H1 (cell line): Measurements from ENCODE around the gene PLA2G15. TPM values are rescaled to one million over a fixed set of nuclear protein-coding genes. Genes with fewer than 3 reads are reported as not detected.

ENCODE experiments used
- CTCF ChIA-PET: fragments of 300-600 bp; sonication (Branson Sonifier 250); formaldehyde crosslinking; loops from one replicate; lab custom pipeline; 2021; ENCODE audit not compliant: partially characterized antibody; lab: Charles Lee
- POLR2A ChIA-PET: fragments of 300-600 bp; sonication (Branson Sonifier 250); formaldehyde crosslinking; loops from one replicate; lab custom pipeline; 2021; ENCODE audit warnings: inconsistent platforms; ENCODE audit not compliant: partially characterized antibody; lab: Charles Lee
- DNase-seq, 2 experiments: peaks; one replicate each; pipeline versions ENCODE4 v3.0.0 to v3.0.0-alpha.2; 2010 to 2022; ENCODE audit warnings: low spot score in 2 of 2, low read depth in 1 of 2, mixed read lengths in 1 of 2
- FAIRE-seq: peaks from 2 replicates; lab custom pipeline; 2011; peaks lifted over from hg19 to GRCh38; lab: Jason Lieb, UNC
- H2AFZ ChIP-seq: 2 replicates; pipeline ENCODE4 v1.8.1; 2012; ENCODE audit warnings: low read length, inconsistent platforms
- H2AK5ac ChIP-seq: 2 replicates; pipeline ENCODE4 v1.6.1; 2013; ENCODE audit warnings: low read depth, low read length
- H2BK120ac ChIP-seq: replicated peaks from 2 replicates; pipeline ENCODE3; 2013; ENCODE audit warnings: low read depth, low read length, inconsistent platforms
- H2BK12ac ChIP-seq: 2 replicates; pipeline ENCODE4 v1.6.1; 2013; ENCODE audit warnings: low read depth, low read length
- H2BK15ac ChIP-seq: 2 replicates; pipeline ENCODE4 v1.6.1; 2013; ENCODE audit warnings: low read length
- H2BK20ac ChIP-seq: 2 replicates; pipeline ENCODE4 v1.6.1; 2013; ENCODE audit warnings: low read length
- H2BK5ac ChIP-seq: 2 replicates; pipeline ENCODE4 v1.6.1; 2013; ENCODE audit warnings: low read depth, low read length
- H3K14ac ChIP-seq: 2 replicates; pipeline ENCODE4 v1.6.1; 2013; ENCODE audit warnings: inconsistent platforms; ENCODE audit not compliant: insufficient read length
- H3K18ac ChIP-seq: 2 replicates; pipeline ENCODE4 v1.6.1; 2013; ENCODE audit warnings: low read length; ENCODE audit errors: extremely low read depth
- H3K23ac ChIP-seq: 2 replicates; pipeline ENCODE4 v1.6.1; 2013; ENCODE audit warnings: inconsistent platforms; ENCODE audit not compliant: insufficient read length
- H3K23me2 ChIP-seq: 2 replicates; pipeline ENCODE4 v1.6.1; 2013; ENCODE audit warnings: low read depth, low read length
- H3K27ac ChIP-seq: 2 replicates; pipeline ENCODE4 v1.6.1; 2011; ENCODE audit warnings: low read depth, low read length, inconsistent platforms
- H3K27me3 ChIP-seq, 4 experiments: replicated peaks in 1 of 4; 1 replicate in 1 of 4; 2 replicates in 3 of 4; pipeline versions ENCODE4 v1.6.1 to v1.8.1; 2011 to 2013; ENCODE audit warnings: low read length in 3 of 4, mild to moderate bottlenecking in 3 of 4, inconsistent platforms in 2 of 4, mixed read lengths in 2 of 4, moderate library complexity in 1 of 4; ENCODE audit not compliant: control insufficient read depth in 3 of 4, insufficient read depth in 3 of 4; ENCODE audit errors: extremely low read depth in 1 of 4
- H3K36me3 ChIP-seq, 4 experiments: 2 replicates each; pipeline versions ENCODE4 v1.6.1 to v1.8.1; 2011 to 2013; ENCODE audit warnings: mild to moderate bottlenecking in 4 of 4, low read length in 3 of 4, moderate library complexity in 2 of 4, control low read depth in 1 of 4, inconsistent platforms in 1 of 4; ENCODE audit not compliant: insufficient read depth in 4 of 4, control insufficient read depth in 2 of 4
- H3K4ac ChIP-seq: replicated peaks from 2 replicates; pipeline ENCODE3; 2013; ENCODE audit warnings: low read length, low read depth, mixed read lengths, inconsistent platforms; ENCODE audit not compliant: insufficient read length
- H3K4me1 ChIP-seq, 4 experiments: replicated peaks in 1 of 4; 1 replicate in 1 of 4; 2 replicates in 3 of 4; pipeline versions ENCODE4 v1.6.1 to v1.8.1; 2011 to 2013; ENCODE audit warnings: low read length in 3 of 4, inconsistent platforms in 2 of 4, mixed read lengths in 1 of 4; ENCODE audit not compliant: insufficient read depth in 4 of 4, control insufficient read depth in 3 of 4
- H3K4me2 ChIP-seq, 2 experiments: 2 replicates each; pipeline versions ENCODE4 v1.6.1 to v1.8.1; 2011 to 2013; ENCODE audit warnings: low read depth in 2 of 2, low read length in 2 of 2, control low read depth in 1 of 2, inconsistent platforms in 1 of 2, mild to moderate bottlenecking in 1 of 2; ENCODE audit not compliant: insufficient read depth in 1 of 2
- H3K4me3 ChIP-seq, 4 experiments: fragments of 200-600, 300-600 bp in 1 of 4; sonication (generic), shearing (Covaris generic), sonication (Bioruptor Twin) in 1 of 4; 2 replicates each; pipeline versions ENCODE4 v1.5.1 to v1.8.1; 2011 to 2016; ENCODE audit warnings: low read length in 4 of 4, low read depth in 3 of 4, control low read depth in 2 of 4, inconsistent platforms in 2 of 4, mild to moderate bottlenecking in 2 of 4, mixed read lengths in 1 of 4, moderate library complexity in 1 of 4; ENCODE audit not compliant: insufficient read depth in 2 of 4; ENCODE audit errors: extremely low read depth in 1 of 4
- H3K56ac ChIP-seq: replicated peaks from 2 replicates; pipeline ENCODE3; 2013; ENCODE audit warnings: low read depth, mild to moderate bottlenecking, mixed read lengths, low read length, inconsistent platforms; ENCODE audit not compliant: insufficient read length
- H3K79me1 ChIP-seq: 2 replicates; pipeline ENCODE4 v1.6.1; 2013; ENCODE audit warnings: low read depth, low read length, control low read depth
- H3K79me2 ChIP-seq, 2 experiments: 2 replicates each; pipeline versions ENCODE4 v1.6.1 to v1.8.1; 2012 to 2013; ENCODE audit warnings: low read length in 2 of 2, mild to moderate bottlenecking in 2 of 2, inconsistent platforms in 1 of 2; ENCODE audit not compliant: insufficient read depth in 2 of 2, control insufficient read depth in 1 of 2
- H3K9ac ChIP-seq, 4 experiments: replicated peaks in 1 of 4; 1 replicate in 1 of 4; 2 replicates in 3 of 4; pipeline versions ENCODE4 v1.6.1 to v1.8.1; 2011 to 2013; ENCODE audit warnings: low read depth in 3 of 4, low read length in 3 of 4, control low read depth in 2 of 4, mild to moderate bottlenecking in 2 of 4, moderate library complexity in 2 of 4, inconsistent platforms in 1 of 4; ENCODE audit errors: extremely low read depth in 1 of 4
- H3K9me3 ChIP-seq, 2 experiments: 2 replicates each; pipeline versions ENCODE4 v1.6.1 to v1.8.1; 2012 to 2013; ENCODE audit warnings: mild to moderate bottlenecking in 2 of 2, moderate library complexity in 2 of 2, control low read depth in 1 of 2, inconsistent platforms in 1 of 2, low read depth in 1 of 2, low read length in 1 of 2, mixed read lengths in 1 of 2; ENCODE audit not compliant: insufficient read depth in 2 of 2
- H4K20me1 ChIP-seq, 2 experiments: replicated peaks in 1 of 2; 2 replicates each; pipeline versions ENCODE3 to v1.8.1; 2011 to 2013; ENCODE audit warnings: inconsistent platforms in 2 of 2, low read length in 2 of 2, mild to moderate bottlenecking in 1 of 2; ENCODE audit not compliant: insufficient read depth in 2 of 2, control insufficient read depth in 1 of 2
- H4K5ac ChIP-seq: 2 replicates; pipeline ENCODE4 v1.6.1; 2013; ENCODE audit warnings: low read length, low read depth, mixed read lengths, inconsistent platforms; ENCODE audit not compliant: insufficient read length
- H4K8ac ChIP-seq: 2 replicates; pipeline ENCODE4 v1.8.0; 2013; ENCODE audit warnings: mild to moderate bottlenecking, moderate library complexity, low read length, inconsistent platforms; ENCODE audit not compliant: insufficient read depth; ENCODE audit errors: extremely low read depth
- H4K91ac ChIP-seq: replicated peaks from 2 replicates; pipeline ENCODE3; 2013; ENCODE audit warnings: low read length, mixed read lengths, inconsistent platforms; ENCODE audit not compliant: insufficient read length
- BACH1 ChIP-seq: IDR thresholded peaks from 2 replicates; pipeline ENCODE4 v1.6.1; 2012; ENCODE audit warnings: low read length, improper control_type of control experiment
- CHD2 ChIP-seq: IDR thresholded peaks from 2 replicates; pipeline ENCODE4 v1.6.1; 2012; ENCODE audit warnings: low read length, improper control_type of control experiment
- KDM4A ChIP-seq: IDR thresholded peaks from one replicate; pipeline ENCODE4 v1.7.1; 2012; ENCODE audit warnings: low read depth, mild to moderate bottlenecking, moderate library complexity, low read length, inconsistent platforms; ENCODE audit not compliant: severe bottlenecking
- POLR2A ChIP-seq, 2 experiments: IDR thresholded peaks; 1 replicate in 1 of 2; 2 replicates in 1 of 2; pipeline ENCODE4 v1.6.1; 2011; ENCODE audit warnings: low read depth in 2 of 2, low read length in 2 of 2, mild to moderate bottlenecking in 2 of 2; ENCODE audit errors: control extremely low read depth in 1 of 2
- POLR2AphosphoS5 ChIP-seq: IDR thresholded peaks from 2 replicates; pipeline ENCODE4 v1.6.1; 2011; ENCODE audit warnings: low read depth, low read length
- SIN3A ChIP-seq, 2 experiments: IDR thresholded peaks in 1 of 2; conservative IDR thresholded peaks in 1 of 2; 2 replicates each; pipeline ENCODE4 v1.6.1; 2011 to 2012; ENCODE audit warnings: low read length in 2 of 2, improper control_type of control experiment in 1 of 2, low read depth in 1 of 2, mild to moderate bottlenecking in 1 of 2
- SP4 ChIP-seq: IDR thresholded peaks from 2 replicates; pipeline ENCODE4 v1.6.1; 2012; ENCODE audit warnings: low read length, inconsistent platforms
- TBP ChIP-seq: IDR thresholded peaks from 2 replicates; pipeline ENCODE4 v1.6.1; 2011; ENCODE audit warnings: low read depth, low read length, improper control_type of control experiment
- WGBS, 2 experiments: shearing (Covaris generic) in 1 of 2; methylation state at CpG; one replicate each; pipeline versions ENCODE4 v1.1.6 to v1.1.7; 2013 to 2015; ENCODE audit warnings: low lambda C conversion rate in 2 of 2, mixed read lengths in 2 of 2, inconsistent platforms in 1 of 2, low coverage in 1 of 2, missing lambda C conversion rate in 1 of 2; ENCODE audit not compliant: insufficient replicate concordance in 2 of 2, insufficient coverage in 1 of 2, insufficient read length in 1 of 2; ENCODE audit errors: extremely low coverage in 1 of 2, missing lambda C conversion rate in 1 of 2; 5-methylcytosine and 5-hydroxymethylcytosine counted together
- long read RNA-seq, 2 experiments: library from RNA in 1 of 2; library from capped mRNA in 1 of 2; stranded (forward); transcript quantifications; one replicate each; pipeline ENCODE4 v2.0.0, GENCODE V29; 2021; ENCODE audit warnings: inconsistent platforms in 1 of 2
- polyA minus RNA-seq, 3 experiments: library from RNA; depleted of rRNA, polyadenylated mRNA; stranded (reverse); fragments of >200 nt; gene quantifications; 1 replicate in 2 of 3; 2 replicates in 1 of 3; pipeline ENCODE4 v1.2.3, GENCODE V29; 2011
- polyA plus RNA-seq, 7 experiments: library from polyadenylated mRNA; depleted of rRNA in 3 of 7; stranded (reverse) in 5 of 7; unstranded in 2 of 7; fragments of >200 nt in 5 of 7; fragments of 200-250 nt in 2 of 7; gene quantifications; 1 replicate in 5 of 7; 2 replicates in 1 of 7; 4 replicates in 1 of 7; pipeline versions ENCODE4 v1.2.1 to v1.2.3, GENCODE V29; 2011 to 2013; ENCODE audit warnings: missing spikeins in 2 of 7, mixed read lengths in 2 of 7
- total RNA-seq: library from RNA; stranded (reverse); fragmentation: NEBNext Ultra II Directional; extraction: Animal tissue kit (Norgen Biotek cat#: 25700); gene quantifications from 2 replicates; pipeline ENCODE4 v1.2.1, GENCODE V29; 2021

Gene PLA2G15
- total RNA-seq (10.0 and 11.2 TPM in 2 replicates), polyA plus RNA-seq (2011; rRNA removed) (12.0 and 13.6 TPM in 2 replicates), polyA minus RNA-seq (2011; rRNA and poly(A)+ RNA removed) (9.2 and 9.6 TPM in 2 replicates)
- 7.9 TPM for polyA plus RNA-seq (2011; cell fraction: cytosol; rRNA removed)
- 13.4 TPM for polyA plus RNA-seq (2011; cell fraction: nucleus; rRNA removed)
- 4.9 to 9.3 TPM (median 7.3 TPM) in 4 replicates for polyA plus RNA-seq (2012, experiment 1 of 2)
- 11.3 TPM for polyA plus RNA-seq (2012, experiment 2 of 2)
- polyA plus RNA-seq (2013, experiment 1 of 2) = 7.8 TPM
- 8.7 TPM for polyA plus RNA-seq (2013, experiment 2 of 2)
- 5.4 TPM for polyA minus RNA-seq (2011; cell fraction: cytosol; rRNA and poly(A)+ RNA removed)
- 6.3 TPM for polyA minus RNA-seq (2011; cell fraction: nucleus; rRNA and poly(A)+ RNA removed)
- long read RNA-seq, experiment 1, partial matches to known transcripts = 0 of 3 reads
- long read RNA-seq, experiment 1, other reads (novel, unspliced or antisense) = 1 of 3 reads
- long read RNA-seq, experiment 2, partial matches to known transcripts = 0 of 3 reads
- long read RNA-seq, experiment 2, other reads (novel, unspliced or antisense) = 0 of 3 reads

DNA sequence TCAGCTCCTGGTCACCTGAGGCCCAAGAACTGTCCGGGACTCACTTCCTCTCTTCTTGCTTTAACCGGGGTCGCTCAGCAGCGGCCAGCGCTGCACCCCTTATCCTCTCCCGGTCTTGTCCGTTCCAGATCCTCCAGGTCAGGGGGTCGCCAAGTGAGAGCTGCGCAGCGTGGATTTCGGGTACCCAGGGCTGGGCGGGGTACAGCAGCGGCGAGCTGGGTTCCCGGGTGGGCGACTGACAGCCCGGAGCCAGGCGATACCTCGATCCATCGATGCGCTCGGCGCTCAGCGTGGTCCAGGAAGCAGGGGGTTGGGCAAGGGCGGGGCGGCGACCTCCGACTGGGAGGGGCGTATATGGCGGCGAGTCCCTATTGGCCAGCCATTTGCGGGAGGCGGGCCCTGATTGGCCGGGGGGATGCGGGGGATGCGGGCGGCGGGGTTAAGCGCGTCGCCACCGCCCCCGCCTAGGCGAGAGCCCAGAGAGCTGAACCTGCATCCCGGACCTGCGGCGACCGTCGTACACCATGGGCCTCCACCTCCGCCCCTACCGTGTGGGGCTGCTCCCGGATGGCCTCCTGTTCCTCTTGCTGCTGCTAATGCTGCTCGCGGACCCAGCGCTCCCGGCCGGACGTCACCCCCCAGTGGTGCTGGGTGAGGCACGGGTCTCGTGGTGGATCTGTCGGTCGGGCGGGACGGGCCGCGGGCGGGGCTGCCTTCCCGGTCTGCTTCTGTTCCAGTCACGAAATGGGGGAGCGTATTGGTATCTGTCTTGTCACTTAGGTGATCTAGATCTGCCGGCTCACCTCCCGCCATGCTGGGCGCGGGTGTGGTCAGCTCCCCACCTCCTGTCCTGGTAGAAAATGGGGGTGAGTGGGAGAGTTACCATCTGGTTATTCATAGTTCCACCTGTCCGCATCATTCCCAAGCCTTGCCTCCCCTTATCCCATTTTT, at the start of gene PLA2G15:
Gene PLA2G15 (plus strand): TSS at position 471 of the 951 bp plus-strand sequence. CDS start 54 bp downstream, at position 525.
- no peaks in the 10 kb centered on the region for H3K79me2 ChIP-seq
- peaks cover 0 to 5% (median 3%) of the 10 kb centered on the region in 4 experiments; a peak in 5 of 7 replicates for H3K4me1 ChIP-seq
- peak within 1 kb of the TSS; percentile 52 for H4K5ac ChIP-seq
- H3K4ac ChIP-seq = peak within 1 kb of the TSS; percentile 81
- H4K91ac ChIP-seq = peak within 1 kb of the TSS; percentile 73
- no peaks in the 10 kb centered on the region for H3K36me3 ChIP-seq
- peak; percentile 70 to 98 for DNase-seq
- H2BK5ac ChIP-seq = no peak within 1 kb of the TSS
- peaks cover 13% of the 10 kb centered on the region; the same call in 1 of the 2 replicates for H3K23me2 ChIP-seq
- H2BK120ac ChIP-seq = no peak within 1 kb of the TSS
- H3K27ac ChIP-seq = no peak within 1 kb of the TSS
- H3K9me3 ChIP-seq = no peaks in the 10 kb centered on the region
- H3K9ac ChIP-seq = peak within 1 kb of the TSS in 3 of 4 experiments; percentile 29 to 69 (median 41); a peak in 5 of 7 replicates
- POLR2A ChIA-PET = interaction anchor here (1.0 to 3.6 kb wide), 4 partner anchors 9 to 65 kb away, joined by 3 to 21 read pairs (median 8); partner anchors contain the start of genes ESRP2, PRMT7 and SLC7A6OS
- no peak within 1 kb of the TSS for H2AK5ac ChIP-seq
- peak within 1 kb of the TSS; percentile 86 to 94 (median 90) for H3K4me3 ChIP-seq
- no peak within 1 kb of the TSS for H3K23ac ChIP-seq
- H3K14ac ChIP-seq = no peak within 1 kb of the TSS
- H3K18ac ChIP-seq = peak within 1 kb of the TSS; percentile 53; the same call in 1 of the 2 replicates
- peak within 1 kb of the TSS; percentile 92 to 97 for H3K4me2 ChIP-seq
- H2BK15ac ChIP-seq = no peak within 1 kb of the TSS; the same call in 1 of the 2 replicates
- peaks cover 0 to 1% of the 10 kb centered on the region in 2 experiments for H4K20me1 ChIP-seq
- H4K8ac ChIP-seq = no peak within 1 kb of the TSS; the same call in 1 of the 2 replicates
- H2AFZ ChIP-seq = peak within 1 kb of the TSS; percentile 49; the same call in 1 of the 2 replicates
- no peak for FAIRE-seq
- H2BK20ac ChIP-seq = no peak within 1 kb of the TSS
- peaks cover 0 to 8% (median 5%) of the 10 kb centered on the region in 4 experiments; a peak in 5 of 7 replicates for H3K27me3 ChIP-seq
- CTCF ChIA-PET = interaction anchor here (0.6 to 7.6 kb wide), 13 partner anchors 10 to 429 kb away, joined by 3 to 80 read pairs (median 4); partner anchors contain the start of gene SLC7A6
- H3K56ac ChIP-seq = no peak within 1 kb of the TSS
- H3K79me1 ChIP-seq = peaks cover 2% of the 10 kb centered on the region; the same call in 1 of the 2 replicates
- WGBS, 2 experiments = 5% methylated on average over 32 of the region's 75 CpGs; no CpG with 5 or more reads in 1 of the 2 experiments
- no peak within 1 kb of the TSS; the same call in 1 of the 2 replicates for H2BK12ac ChIP-seq
- no peak for TF ChIP-seq POLR2AphosphoS5
- TF ChIP-seq SP4 = peak; percentile 74; the same call in 1 of the 2 replicates
- TF ChIP-seq KDM4A = peak; percentile 90
- TF ChIP-seq SIN3A (conservative IDR thresholded peaks at IDR 0.05 in 1 of 2, IDR thresholded peaks at IDR 0.05 in 1 of 2; ENCODE audit: low read depth in 1 of 2, low read length in 2 of 2) = peak; percentile 85 to 91
- no peak for TF ChIP-seq BACH1
- peak; percentile 27; the same call in 1 of the 2 replicates for TF ChIP-seq CHD2
- peak in 1 of 2 experiments; percentile 34; a peak in 1 of 3 replicates for TF ChIP-seq POLR2A (IDR thresholded peaks at IDR 0.05; ENCODE audit: control extremely low read depth in 1 of 2, low read depth in 2 of 2, low read length in 2 of 2)
- TF ChIP-seq TBP = peak; percentile 26; the same call in 1 of the 2 replicates
